Measurements from ENCODE around the gene NDUFS1.

DNA sequence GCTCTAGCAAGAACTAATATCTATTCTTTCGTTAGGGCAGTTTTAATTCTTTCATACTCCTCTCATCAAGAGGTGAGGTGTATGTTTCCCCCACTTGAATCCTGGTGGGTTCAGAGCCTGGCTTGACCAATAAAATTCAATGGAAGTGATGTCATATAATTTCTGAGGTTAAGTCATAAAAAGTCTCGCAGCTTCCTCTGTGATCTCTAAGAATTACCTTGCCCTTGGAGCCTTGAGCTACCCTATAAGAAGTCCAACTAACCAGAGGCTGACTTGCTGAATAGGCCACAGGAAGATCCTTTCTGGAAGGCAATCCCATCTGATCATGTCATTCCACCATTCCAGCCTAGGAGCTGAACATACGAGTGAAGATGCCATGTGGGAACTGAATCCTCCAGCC lies 47.1 kb downstream of the NDUFS1 start:
- TF ChIP-seq GATA2 (IDR thresholded peaks at IDR 0.05; ENCODE audit: low read depth, low read length) (no peak), GATA3 (IDR thresholded peaks at IDR 0.05; ENCODE audit: low read depth, low read length) (no peak)
